Fibroblast of lung (primary cell): ENCODE measurements around the gene GIMAP1. TPM values are rescaled to one million over a fixed set of nuclear protein-coding genes. Genes with fewer than 3 reads are reported as not detected.
A peak's percentile ranks its signal among the peaks of the same experiment; 100 is the strongest.

Experiments used
- DNase-seq, 2 donors: peaks; one replicate each; pipeline versions ENCODE4 v3.0.0 to v3.0.0-alpha.2; 2010; ENCODE audit warnings: low read depth in 2 of 2
- H2AFZ ChIP-seq: 2 replicates; pipeline ENCODE4 v1.5.1; 2012; ENCODE audit warnings: low read length, control low read depth, inconsistent platforms
- H3K27ac ChIP-seq: 2 replicates; pipeline ENCODE4 v1.5.1; 2011; ENCODE audit warnings: low read length, control low read depth; ENCODE audit not compliant: insufficient read depth
- H3K27me3 ChIP-seq: 2 replicates; pipeline ENCODE4 v1.5.1; 2011; ENCODE audit warnings: mild to moderate bottlenecking, low read length; ENCODE audit not compliant: control insufficient read depth, insufficient read depth
- H3K36me3 ChIP-seq: 2 replicates; pipeline ENCODE4 v1.5.1; 2011; ENCODE audit warnings: low read length; ENCODE audit not compliant: control insufficient read depth, insufficient read depth
- H3K4me1 ChIP-seq: 2 replicates; pipeline ENCODE4 v1.5.1; 2011; ENCODE audit warnings: low read length; ENCODE audit not compliant: control insufficient read depth, insufficient read depth; ENCODE audit errors: extremely low read depth
- H3K4me2 ChIP-seq: 2 replicates; pipeline ENCODE4 v1.5.1; 2011; ENCODE audit warnings: low read length, control low read depth; ENCODE audit not compliant: insufficient read depth; ENCODE audit errors: extremely low read depth
- H3K4me3 ChIP-seq, 4 experiments: fragments of 200-600 bp in 1 of 4; sonication (generic) in 1 of 4; replicated peaks in 1 of 4; 2 replicates each; pipeline ENCODE4 v1.5.1; 2011 to 2016; ENCODE audit warnings: low read length in 4 of 4, low read depth in 3 of 4, mild to moderate bottlenecking in 3 of 4, control low read depth in 2 of 4, inconsistent platforms in 1 of 4, mixed read lengths in 1 of 4; ENCODE audit not compliant: insufficient read depth in 1 of 4; ENCODE audit errors: control extremely low read depth in 1 of 4
- H3K79me2 ChIP-seq: 2 replicates; pipeline ENCODE4 v1.5.1; 2012; ENCODE audit warnings: mild to moderate bottlenecking, low read length, inconsistent platforms; ENCODE audit not compliant: control insufficient read depth, insufficient read depth
- H3K9ac ChIP-seq: 2 replicates; pipeline ENCODE4 v1.5.1; 2011; ENCODE audit warnings: mild to moderate bottlenecking, low read length, control low read depth; ENCODE audit not compliant: insufficient read depth
- H3K9me3 ChIP-seq: 2 replicates; pipeline ENCODE4 v1.5.1; 2012; ENCODE audit warnings: low read depth, low read length; ENCODE audit not compliant: control insufficient read depth, insufficient read depth
- H4K20me1 ChIP-seq: 2 replicates; pipeline ENCODE4 v1.5.1; 2011; ENCODE audit warnings: low read length; ENCODE audit not compliant: control insufficient read depth, insufficient read depth; ENCODE audit errors: extremely low read depth
- CTCF ChIP-seq, 2 donors: IDR thresholded peaks in 1 of 2; conservative IDR thresholded peaks in 1 of 2; 1 replicate in 1 of 2; 2 replicates in 1 of 2; pipeline ENCODE4 v1.5.1; 2011 to 2012; ENCODE audit warnings: low read length in 2 of 2, control low read depth in 1 of 2, inconsistent platforms in 1 of 2, low read depth in 1 of 2, mild to moderate bottlenecking in 1 of 2
- EZH2 ChIP-seq: IDR thresholded peaks from 2 replicates; pipeline ENCODE4 v1.5.1; 2012; ENCODE audit warnings: low read length, control low read depth, mild to moderate bottlenecking; ENCODE audit errors: missing control alignments
- polyA plus RNA-seq, 2 donors: library from polyadenylated mRNA; depleted of rRNA in 1 of 2; stranded (reverse) in 1 of 2; unstranded in 1 of 2; fragments of >200 nt; gene quantifications; 2 replicates each; pipeline ENCODE4 v1.2.1, GENCODE V29; 2011 to 2012; ENCODE audit warnings: missing spikeins in 1 of 2
- total RNA-seq: library from RNA; depleted of rRNA; stranded (reverse); fragments of >200 nt; gene quantifications from 2 replicates; pipeline ENCODE4 v1.2.1, GENCODE V29; 2014

GIMAP1 gene
- total and polyA plus RNA-seq, 2 donors (not counting 1 experiment from before 2014, with no cell fraction given): under 0.01 to 0.01 TPM

DNA sequence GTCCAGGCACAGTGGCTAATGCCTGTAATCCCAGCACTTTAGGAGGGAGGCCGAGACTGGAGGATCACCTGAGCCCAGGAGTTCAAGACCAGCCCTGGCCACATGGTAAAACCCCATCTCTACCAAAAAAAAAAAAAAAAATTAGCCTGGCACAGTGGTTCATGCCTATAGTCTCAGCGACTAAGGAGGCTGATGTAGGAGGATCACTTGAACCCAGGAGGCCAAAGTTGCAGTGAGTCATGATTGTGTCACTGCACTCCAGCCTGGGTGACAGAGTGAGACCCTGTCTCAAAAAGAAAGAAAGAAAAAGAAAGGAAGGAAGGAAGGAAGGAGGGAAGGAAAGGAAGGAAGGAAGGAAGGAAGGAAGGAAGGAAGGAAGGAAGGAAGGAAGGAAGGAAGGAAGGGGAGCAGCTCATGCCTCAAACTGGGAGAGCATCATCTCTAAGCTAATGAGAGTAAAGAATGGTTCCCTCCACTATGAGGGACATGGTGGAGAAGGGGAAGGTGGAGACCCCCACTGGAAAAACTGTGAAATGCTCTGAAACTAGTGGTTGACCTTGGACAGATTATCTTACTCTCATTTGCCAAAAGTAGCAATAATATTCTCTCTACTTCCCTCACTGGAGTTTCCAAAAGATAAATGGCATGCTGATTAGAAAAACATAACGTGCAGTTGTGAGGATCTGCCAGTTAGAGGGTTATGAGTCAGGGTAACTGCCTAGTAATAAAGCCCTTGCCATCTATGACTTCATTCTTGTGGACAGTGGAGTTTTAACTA is 37.6 kb downstream of the GIMAP1 start:
- no peak for DNase-seq
- Histone ChIP-seq H3K9ac (no peak overlapping the region), H3K36me3 (no peaks in the 10 kb centered on the region), H3K4me1 (no peaks in the 10 kb centered on the region), H3K27me3 (no peaks in the 10 kb centered on the region), H3K4me3 (no peak overlapping the region), H3K79me2 (no peaks in the 10 kb centered on the region), H3K4me2 (no peak overlapping the region), H2AFZ (no peak overlapping the region), H4K20me1 (no peaks in the 10 kb centered on the region), H3K27ac (no peak overlapping the region), H3K9me3 (no peaks in the 10 kb centered on the region)
- TF ChIP-seq CTCF (conservative IDR thresholded peaks at IDR 0.05 in 1 of 2, IDR thresholded peaks at IDR 0.05 in 1 of 2; ENCODE audit: low read depth in 1 of 2, low read length in 2 of 2): peak in 1 of 2 donors; percentile 6
- TF ChIP-seq EZH2: no peak

GRCh38 chr7:150754951-150755350 is 38.5 kb downstream of the GIMAP1 start:
- TF ChIP-seq CTCF (conservative IDR thresholded peaks at IDR 0.05 in 1 of 2, IDR thresholded peaks at IDR 0.05 in 1 of 2; ENCODE audit: low read depth in 1 of 2, low read length in 2 of 2): no peak
- H3K79me2 ChIP-seq: no peaks in the 10 kb centered on the region
- no peak overlapping the region for H3K9ac ChIP-seq
- no peak overlapping the region for H3K4me3 ChIP-seq
- H3K36me3 ChIP-seq: no peaks in the 10 kb centered on the region
- DNase-seq: no peak
- H3K4me2 ChIP-seq: no peak overlapping the region
- no peaks in the 10 kb centered on the region for H3K27me3 ChIP-seq
- H2AFZ ChIP-seq: no peak overlapping the region
- H4K20me1 ChIP-seq: no peaks in the 10 kb centered on the region
- H3K9me3 ChIP-seq: no peaks in the 10 kb centered on the region
- no peak overlapping the region for H3K27ac ChIP-seq
- H3K4me1 ChIP-seq: no peaks in the 10 kb centered on the region

- no peak overlapping the region for H2AFZ ChIP-seq
- no peaks in the 10 kb centered on the region for H3K27me3 ChIP-seq
- H3K4me2 ChIP-seq: no peak overlapping the region
- no peak overlapping the region for H3K4me3 ChIP-seq
- H3K9me3 ChIP-seq: no peaks in the 10 kb centered on the region
- H3K79me2 ChIP-seq: no peaks in the 10 kb centered on the region
- no peaks in the 10 kb centered on the region for H3K4me1 ChIP-seq
- DNase-seq: no peak
- no peaks in the 10 kb centered on the region for H3K36me3 ChIP-seq
- no peak overlapping the region for H3K9ac ChIP-seq
- H4K20me1 ChIP-seq: no peaks in the 10 kb centered on the region
- no peak overlapping the region for H3K27ac ChIP-seq
- TF ChIP-seq CTCF (conservative IDR thresholded peaks at IDR 0.05 in 1 of 2, IDR thresholded peaks at IDR 0.05 in 1 of 2; ENCODE audit: low read depth in 1 of 2, low read length in 2 of 2) (no peak), EZH2 (no peak)
Observed at GRCh38 chr7:150755473-150756099, 39.2 kb downstream of the GIMAP1 start.
